A673 (cell line): Measurements from ENCODE around the gene NELL1. TPM values are rescaled to one million over a fixed set of nuclear protein-coding genes. Genes with fewer than 3 reads are reported as not detected.

Source experiments
- BruUV-seq: library from RNA; stranded (reverse); fragments of 400-500 nt; replicated peaks from 2 replicates; lab custom pipeline; 2021; lab: Mats Ljungman, UMichigan
- CTCF ChIA-PET: fragments of 300-600 bp; sonication (Branson Sonifier 250); formaldehyde crosslinking; loops from one replicate; lab custom pipeline; 2022; ENCODE audit warnings: antibody characterized with exemption; lab: Charles Lee
- POLR2A ChIA-PET: fragments of 300-600 bp; sonication (Branson Sonifier 250); formaldehyde crosslinking; loops from one replicate; lab custom pipeline; 2022; ENCODE audit warnings: antibody characterized with exemption; ENCODE audit not compliant: low non-redundant PET; lab: Charles Lee
- DNase-seq: peaks from one replicate; pipeline ENCODE4 v3.0.0-alpha.2; 2015; ENCODE audit warnings: low spot score
- H3K27ac ChIP-seq: fragments of 200-600 bp; sonication (generic); 2 replicates; pipeline ENCODE4 v1.5.1; 2016; ENCODE audit warnings: mixed run types, low read depth, mild to moderate bottlenecking, mixed read lengths, antibody characterized with exemption, low read length; ENCODE audit not compliant: poor library complexity, severe bottlenecking
- H3K27me3 ChIP-seq: fragments of 200-600 bp; sonication (generic); replicated peaks from 2 replicates; pipeline ENCODE4 v1.6.1; 2017; ENCODE audit warnings: mixed run types, low read depth, mild to moderate bottlenecking, mixed read lengths, antibody characterized with exemption, low read length; ENCODE audit not compliant: insufficient read depth, poor library complexity
- H3K36me3 ChIP-seq: fragments of 200-600 bp; sonication (generic); 2 replicates; pipeline ENCODE4 v1.6.1; 2016; ENCODE audit warnings: mixed run types, mild to moderate bottlenecking, mixed read lengths, antibody characterized with exemption, low read length; ENCODE audit not compliant: insufficient read depth, poor library complexity, severe bottlenecking
- H3K4me1 ChIP-seq: fragments of 200-600 bp; sonication (generic); 2 replicates; pipeline ENCODE4 v1.6.1; 2017; ENCODE audit warnings: mixed run types, mild to moderate bottlenecking, mixed read lengths, antibody characterized with exemption, low read length; ENCODE audit not compliant: insufficient read depth, poor library complexity, severe bottlenecking
- H3K4me3 ChIP-seq: fragments of 200-600 bp; sonication (generic); 2 replicates; pipeline ENCODE4 v1.5.1; 2016; ENCODE audit warnings: low read depth, mixed run types, mild to moderate bottlenecking, mixed read lengths, low read length; ENCODE audit not compliant: poor library complexity, severe bottlenecking
- H3K9me3 ChIP-seq: fragments of 200-600 bp; sonication (generic); 2 replicates; pipeline ENCODE4 v1.6.1; 2016; ENCODE audit warnings: mixed run types, low read depth, mild to moderate bottlenecking, mixed read lengths, antibody characterized with exemption, low read length; ENCODE audit not compliant: poor library complexity, severe bottlenecking
- CTCF ChIP-seq: fragments of 300-800, 200-600 bp; sonication (generic); conservative IDR thresholded peaks from 2 replicates; pipeline ENCODE4 v1.5.1; 2017; ENCODE audit warnings: low read depth, mild to moderate bottlenecking, antibody characterized with exemption, low read length, moderate library complexity, mixed read lengths
- EZH2 ChIP-seq: fragments of 200-600 bp; sonication (generic); IDR thresholded peaks from 2 replicates; pipeline ENCODE4 v1.6.1; 2017; ENCODE audit warnings: borderline replicate concordance, low read depth, mild to moderate bottlenecking, mixed read lengths, antibody characterized with exemption, low read length; ENCODE audit not compliant: poor library complexity, severe bottlenecking
- intact Hi-C: fragments of 100-400 bp; cut with micrococcal nuclease; formaldehyde crosslinking; loops from one replicate; pipeline ENCODE4 v1.10.0; 2022; ENCODE audit not compliant: unreplicated experiment
- total RNA-seq: library from RNA; stranded (reverse); gene quantifications from 2 replicates; pipeline ENCODE4 v1.2.3, GENCODE V29; 2021

NELL1 gene
- total RNA-seq, 1 experiment from 2014 or later, result 0.32 TPM

DNA sequence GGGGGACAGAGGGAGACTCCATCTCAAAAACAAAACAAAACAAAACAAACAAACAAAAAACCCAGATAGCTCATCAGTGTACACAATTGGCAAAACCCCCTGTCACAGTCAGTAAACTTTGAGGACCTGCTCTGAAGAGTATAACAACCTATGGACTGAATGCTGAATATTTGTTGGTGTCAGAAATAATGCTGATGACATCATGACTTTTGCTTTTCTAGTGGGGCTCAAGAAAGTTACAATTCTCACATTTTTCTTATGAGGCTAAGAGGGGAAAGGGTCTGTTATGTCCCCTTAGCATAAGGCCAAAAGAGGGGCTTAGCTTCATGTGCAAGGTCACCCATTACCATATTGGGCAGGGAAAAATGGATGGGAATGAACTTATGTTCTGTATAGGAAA lies 207.4 kb downstream of the NELL1 start:
- POLR2A ChIA-PET, result no interaction called here
- Histone ChIP-seq H3K9me3 (no peaks in the 10 kb centered on the region), H3K4me1 (no peaks in the 10 kb centered on the region), H3K36me3 (no peaks in the 10 kb centered on the region), H3K27me3 (no peaks in the 10 kb centered on the region), H3K27ac (no peak overlapping the region), H3K4me3 (no peak overlapping the region)
- intact Hi-C loops, result no loop called here
- BruUV-seq, result no TSS peak
- CTCF ChIA-PET, result no interaction called here
- DNase-seq, result no peak
- TF ChIP-seq EZH2, result no peak
- no peak for TF ChIP-seq CTCF

GRCh38 chr11:20880094-20880493 lies 210.7 kb downstream of the NELL1 start:
- intact Hi-C loops, result no loop called here
- Histone ChIP-seq H3K36me3 (no peaks in the 10 kb centered on the region), H3K4me1 (no peaks in the 10 kb centered on the region), H3K9me3 (no peaks in the 10 kb centered on the region), H3K4me3 (no peak overlapping the region), H3K27ac (no peak overlapping the region), H3K27me3 (no peaks in the 10 kb centered on the region)
- no TSS peak for BruUV-seq
- DNase-seq, result no peak
- ChIA-PET CTCF (no interaction called here), POLR2A (no interaction called here)
- TF ChIP-seq CTCF (no peak), EZH2 (no peak)

DNA sequence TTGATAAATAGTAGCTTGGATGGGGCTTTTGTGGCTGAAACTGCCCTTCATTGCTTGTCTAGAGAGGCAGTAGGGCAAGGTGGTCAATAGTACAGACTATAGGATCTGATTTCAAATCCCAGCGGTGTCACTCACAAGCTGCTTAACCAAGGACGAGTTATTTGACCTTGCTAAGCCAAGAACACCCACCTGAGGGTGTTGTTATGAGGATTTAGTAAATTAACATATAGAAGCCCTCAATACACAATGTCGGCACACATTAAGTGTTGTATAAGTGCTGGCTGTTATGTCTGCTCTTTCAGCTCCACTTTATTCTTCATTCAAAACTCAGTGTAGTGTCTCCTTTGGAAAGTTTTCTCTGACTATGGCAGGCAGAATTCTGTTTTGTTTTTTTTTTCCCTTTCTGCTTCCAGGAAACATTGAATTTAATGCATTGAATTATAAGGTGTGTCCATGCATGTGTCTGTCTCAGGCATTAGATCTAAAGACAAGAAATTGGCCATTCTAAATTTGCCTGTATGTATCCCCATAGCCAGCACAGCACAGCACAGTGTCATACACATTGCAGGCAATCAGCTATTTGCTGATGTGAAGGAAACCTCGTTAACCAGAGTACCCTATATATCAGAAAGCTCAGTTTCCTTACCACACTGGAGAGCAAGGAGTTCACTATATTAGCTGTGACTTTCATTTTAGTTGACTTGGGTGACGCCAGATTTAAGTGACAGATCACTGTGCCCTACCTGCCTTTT lies 212.1 kb downstream of the NELL1 start:
- DNase-seq, result no peak
- no TSS peak for BruUV-seq
- intact Hi-C loops, result no loop called here
- H3K27me3 ChIP-seq, result no peaks in the 10 kb centered on the region
- H3K9me3 ChIP-seq, result no peaks in the 10 kb centered on the region
- ChIA-PET POLR2A (no interaction called here), CTCF (no interaction called here)
- no peaks in the 10 kb centered on the region for H3K36me3 ChIP-seq
- no peaks in the 10 kb centered on the region for H3K4me1 ChIP-seq
- no peak for TF ChIP-seq CTCF
- TF ChIP-seq EZH2, result no peak
- no peak overlapping the region for H3K4me3 ChIP-seq
- no peak overlapping the region for H3K27ac ChIP-seq
